Tibial nerve (tissue), 3 donors: ENCODE data around the gene PNLDC1.

ENCODE experiments used
- POLR2A ChIP-seq, 2 donors: fragments of 450-650 bp; IDR thresholded peaks; one replicate each; pipeline ENCODE4 v1.6.1; 2017; ENCODE audit warnings: antibody characterized with exemption in 2 of 2, mild to moderate bottlenecking in 2 of 2, moderate library complexity in 2 of 2
- TF ChIP-seq, protein P1 (sequence below), 5 experiments: fragments of 200-600 bp in 3 of 5; fragments of 450-650 bp in 2 of 5; sonication (generic) in 3 of 5; IDR thresholded peaks; one replicate each; pipeline ENCODE4 v1.5.1; 2016 to 2019; ENCODE audit warnings: antibody characterized with exemption in 5 of 5, mild to moderate bottlenecking in 3 of 5, moderate library complexity in 2 of 5

DNA sequence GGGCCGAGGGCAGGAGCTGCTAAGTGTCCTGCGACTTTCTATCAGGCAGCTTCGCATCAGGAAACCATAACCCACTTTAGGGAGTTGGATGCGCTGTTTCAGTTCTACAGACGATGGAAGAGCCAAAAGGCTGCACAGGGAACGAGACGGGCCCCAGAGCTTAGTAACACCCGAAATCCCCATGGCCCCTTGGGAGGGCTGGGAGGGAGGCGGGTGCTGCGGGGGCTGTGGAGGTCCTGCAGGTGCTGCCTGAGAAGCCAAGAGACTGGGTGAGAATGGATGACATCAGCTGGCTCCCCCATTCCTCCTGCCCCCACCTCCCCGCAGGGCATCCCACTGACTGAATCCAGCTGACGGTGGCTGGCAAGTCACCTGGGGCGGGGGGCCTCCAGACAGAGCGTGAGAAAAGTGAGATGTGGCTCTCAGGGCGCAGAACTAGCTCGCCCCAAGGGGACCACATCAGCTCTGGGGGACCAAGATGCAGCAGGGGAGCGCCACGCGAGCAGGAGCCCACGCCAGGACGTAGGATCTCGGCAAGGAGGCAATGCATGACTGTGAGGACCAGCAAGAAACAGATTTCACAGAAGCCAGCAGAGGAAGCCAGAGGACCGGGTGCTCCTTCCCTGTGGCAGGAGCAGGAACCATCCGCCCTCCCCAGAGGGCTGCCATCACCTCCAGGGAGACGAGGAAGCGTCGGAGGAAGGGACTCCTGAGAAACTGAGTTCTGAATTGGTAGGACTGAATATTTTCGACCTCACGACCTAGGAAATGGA is 36.8 kb downstream of the PNLDC1 start:
- TF ChIP-seq, protein P1, sequence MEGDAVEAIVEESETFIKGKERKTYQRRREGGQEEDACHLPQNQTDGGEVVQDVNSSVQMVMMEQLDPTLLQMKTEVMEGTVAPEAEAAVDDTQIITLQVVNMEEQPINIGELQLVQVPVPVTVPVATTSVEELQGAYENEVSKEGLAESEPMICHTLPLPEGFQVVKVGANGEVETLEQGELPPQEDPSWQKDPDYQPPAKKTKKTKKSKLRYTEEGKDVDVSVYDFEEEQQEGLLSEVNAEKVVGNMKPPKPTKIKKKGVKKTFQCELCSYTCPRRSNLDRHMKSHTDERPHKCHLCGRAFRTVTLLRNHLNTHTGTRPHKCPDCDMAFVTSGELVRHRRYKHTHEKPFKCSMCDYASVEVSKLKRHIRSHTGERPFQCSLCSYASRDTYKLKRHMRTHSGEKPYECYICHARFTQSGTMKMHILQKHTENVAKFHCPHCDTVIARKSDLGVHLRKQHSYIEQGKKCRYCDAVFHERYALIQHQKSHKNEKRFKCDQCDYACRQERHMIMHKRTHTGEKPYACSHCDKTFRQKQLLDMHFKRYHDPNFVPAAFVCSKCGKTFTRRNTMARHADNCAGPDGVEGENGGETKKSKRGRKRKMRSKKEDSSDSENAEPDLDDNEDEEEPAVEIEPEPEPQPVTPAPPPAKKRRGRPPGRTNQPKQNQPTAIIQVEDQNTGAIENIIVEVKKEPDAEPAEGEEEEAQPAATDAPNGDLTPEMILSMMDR (IDR thresholded peaks at IDR 0.05) = no peak
- TF ChIP-seq POLR2A (IDR thresholded peaks at IDR 0.05) = no peak
